ENCODE results near the gene MCCC2.

The MCCC2 gene

GRCh38 chr5:71695595-71695994 is 108.5 kb downstream of the MCCC2 start:
- Histone ChIP-seq H3K36me3 (ENCODE audit: control insufficient read depth in 2 of 2, insufficient read depth in 2 of 2, low read length in 2 of 2) (no peaks in the 10 kb centered on the region), H3K9me3 (ENCODE audit: control insufficient read depth in 2 of 2, low read length in 2 of 2) (no peaks in the 10 kb centered on the region), H3K9ac (ENCODE audit: low read length in 2 of 2) (no peak overlapping the region), H3K27ac (ENCODE audit: low read length) (no peak overlapping the region), H3K4me1 (ENCODE audit: control insufficient read depth, insufficient read depth, low read length) (no peaks in the 10 kb centered on the region), H3K4me3 (ENCODE audit: low read length in 2 of 2) (no peak overlapping the region), H3K27me3 (ENCODE audit: control insufficient read depth in 1 of 2, insufficient read depth in 2 of 2, low read length in 2 of 2) (peaks cover 0 to 7% of the 10 kb centered on the region in 2 donors)

GRCh38 chr5:71697967-71698366 is 110.8 kb downstream of the MCCC2 start:
- H3K27ac ChIP-seq (ENCODE audit: low read length): no peak overlapping the region
- peaks cover 3 to 7% of the 10 kb centered on the region in 2 donors for H3K27me3 ChIP-seq (ENCODE audit: control insufficient read depth in 1 of 2, insufficient read depth in 2 of 2, low read length in 2 of 2)
- H3K4me3 ChIP-seq (ENCODE audit: low read length in 2 of 2): no peak overlapping the region
- H3K9ac ChIP-seq (ENCODE audit: low read length in 2 of 2): no peak overlapping the region
- H3K36me3 ChIP-seq (ENCODE audit: control insufficient read depth in 2 of 2, insufficient read depth in 2 of 2, low read length in 2 of 2): no peaks in the 10 kb centered on the region
- no peaks in the 10 kb centered on the region for H3K4me1 ChIP-seq (ENCODE audit: control insufficient read depth, insufficient read depth, low read length)
- no peaks in the 10 kb centered on the region for H3K9me3 ChIP-seq (ENCODE audit: control insufficient read depth in 2 of 2, low read length in 2 of 2)

- no peak overlapping the region for H3K4me3 ChIP-seq (ENCODE audit: low read length in 2 of 2)
- no peak overlapping the region for H3K27ac ChIP-seq (ENCODE audit: low read length)
- no peaks in the 10 kb centered on the region for H3K4me1 ChIP-seq (ENCODE audit: control insufficient read depth, insufficient read depth, low read length)
- H3K9me3 ChIP-seq (ENCODE audit: control insufficient read depth in 2 of 2, low read length in 2 of 2): no peaks in the 10 kb centered on the region
- no peak overlapping the region for H3K9ac ChIP-seq (ENCODE audit: low read length in 2 of 2)
- H3K27me3 ChIP-seq (ENCODE audit: control insufficient read depth in 1 of 2, insufficient read depth in 2 of 2, low read length in 2 of 2): peaks cover 3 to 7% of the 10 kb centered on the region in 2 donors
- no peaks in the 10 kb centered on the region for H3K36me3 ChIP-seq (ENCODE audit: control insufficient read depth in 2 of 2, insufficient read depth in 2 of 2, low read length in 2 of 2)
Observed at GRCh38 chr5:71699233-71699632, 112.1 kb downstream of the MCCC2 start.

- Histone ChIP-seq H3K4me3 (ENCODE audit: low read length in 2 of 2) (no peak overlapping the region), H3K4me1 (ENCODE audit: control insufficient read depth, insufficient read depth, low read length) (no peaks in the 10 kb centered on the region), H3K27me3 (ENCODE audit: control insufficient read depth in 1 of 2, insufficient read depth in 2 of 2, low read length in 2 of 2) (peaks cover 3 to 7% of the 10 kb centered on the region in 2 donors), H3K27ac (ENCODE audit: low read length) (no peak overlapping the region), H3K36me3 (ENCODE audit: control insufficient read depth in 2 of 2, insufficient read depth in 2 of 2, low read length in 2 of 2) (no peaks in the 10 kb centered on the region), H3K9me3 (ENCODE audit: control insufficient read depth in 2 of 2, low read length in 2 of 2) (no peaks in the 10 kb centered on the region), H3K9ac (ENCODE audit: low read length in 2 of 2) (no peak overlapping the region)
Observed at GRCh38 chr5:71699751-71700150, 112.6 kb downstream of the MCCC2 start.

GRCh38 chr5:71700803-71701202 is 113.7 kb downstream of the MCCC2 start:
- Histone ChIP-seq H3K27ac (ENCODE audit: low read length) (no peak overlapping the region), H3K4me1 (ENCODE audit: control insufficient read depth, insufficient read depth, low read length) (no peaks in the 10 kb centered on the region), H3K9me3 (ENCODE audit: control insufficient read depth in 2 of 2, low read length in 2 of 2) (no peaks in the 10 kb centered on the region), H3K27me3 (ENCODE audit: control insufficient read depth in 1 of 2, insufficient read depth in 2 of 2, low read length in 2 of 2) (peaks cover 3 to 7% of the 10 kb centered on the region in 2 donors), H3K4me3 (ENCODE audit: low read length in 2 of 2) (no peak overlapping the region), H3K36me3 (ENCODE audit: control insufficient read depth in 2 of 2, insufficient read depth in 2 of 2, low read length in 2 of 2) (no peaks in the 10 kb centered on the region), H3K9ac (ENCODE audit: low read length in 2 of 2) (no peak overlapping the region)

GRCh38 chr5:71701407-71701806 is 114.3 kb downstream of the MCCC2 start:
- no peak overlapping the region for H3K27ac ChIP-seq (ENCODE audit: low read length)
- H3K9me3 ChIP-seq (ENCODE audit: control insufficient read depth in 2 of 2, low read length in 2 of 2): no peaks in the 10 kb centered on the region
- no peak overlapping the region for H3K4me3 ChIP-seq (ENCODE audit: low read length in 2 of 2)
- H3K27me3 ChIP-seq (ENCODE audit: control insufficient read depth in 1 of 2, insufficient read depth in 2 of 2, low read length in 2 of 2): peaks cover 3 to 7% of the 10 kb centered on the region in 2 donors
- no peak overlapping the region for H3K9ac ChIP-seq (ENCODE audit: low read length in 2 of 2)
- H3K36me3 ChIP-seq (ENCODE audit: control insufficient read depth in 2 of 2, insufficient read depth in 2 of 2, low read length in 2 of 2): no peaks in the 10 kb centered on the region
- H3K4me1 ChIP-seq (ENCODE audit: control insufficient read depth, insufficient read depth, low read length): no peaks in the 10 kb centered on the region

- Histone ChIP-seq H3K4me1 (ENCODE audit: control insufficient read depth, insufficient read depth, low read length) (no peaks in the 10 kb centered on the region), H3K36me3 (ENCODE audit: control insufficient read depth in 2 of 2, insufficient read depth in 2 of 2, low read length in 2 of 2) (no peaks in the 10 kb centered on the region), H3K4me3 (ENCODE audit: low read length in 2 of 2) (no peak overlapping the region), H3K9me3 (ENCODE audit: control insufficient read depth in 2 of 2, low read length in 2 of 2) (no peaks in the 10 kb centered on the region), H3K9ac (ENCODE audit: low read length in 2 of 2) (no peak overlapping the region), H3K27me3 (ENCODE audit: control insufficient read depth in 1 of 2, insufficient read depth in 2 of 2, low read length in 2 of 2) (peaks cover 3 to 5% of the 10 kb centered on the region in 2 donors), H3K27ac (ENCODE audit: low read length) (no peak overlapping the region)
Observed at GRCh38 chr5:71703941-71704340, 116.8 kb downstream of the MCCC2 start.

GRCh38 chr5:71705421-71705820 is 118.3 kb downstream of the MCCC2 start:
- Histone ChIP-seq H3K4me3 (ENCODE audit: low read length in 2 of 2) (no peak overlapping the region), H3K36me3 (ENCODE audit: control insufficient read depth in 2 of 2, insufficient read depth in 2 of 2, low read length in 2 of 2) (no peaks in the 10 kb centered on the region), H3K27me3 (ENCODE audit: control insufficient read depth in 1 of 2, insufficient read depth in 2 of 2, low read length in 2 of 2) (peaks cover 0 to 5% of the 10 kb centered on the region in 2 donors), H3K4me1 (ENCODE audit: control insufficient read depth, insufficient read depth, low read length) (no peaks in the 10 kb centered on the region), H3K9ac (ENCODE audit: low read length in 2 of 2) (no peak overlapping the region), H3K9me3 (ENCODE audit: control insufficient read depth in 2 of 2, low read length in 2 of 2) (no peaks in the 10 kb centered on the region), H3K27ac (ENCODE audit: low read length) (no peak overlapping the region)

- Histone ChIP-seq H3K4me1 (ENCODE audit: control insufficient read depth, insufficient read depth, low read length) (no peaks in the 10 kb centered on the region), H3K27me3 (ENCODE audit: control insufficient read depth in 1 of 2, insufficient read depth in 2 of 2, low read length in 2 of 2) (peaks cover 0 to 5% of the 10 kb centered on the region in 2 donors), H3K36me3 (ENCODE audit: control insufficient read depth in 2 of 2, insufficient read depth in 2 of 2, low read length in 2 of 2) (no peaks in the 10 kb centered on the region), H3K9me3 (ENCODE audit: control insufficient read depth in 2 of 2, low read length in 2 of 2) (no peaks in the 10 kb centered on the region), H3K4me3 (ENCODE audit: low read length in 2 of 2) (no peak overlapping the region), H3K27ac (ENCODE audit: low read length) (no peak overlapping the region), H3K9ac (ENCODE audit: low read length in 2 of 2) (no peak overlapping the region)
Observed at GRCh38 chr5:71706906-71707305, 119.8 kb downstream of the MCCC2 start.
